ENCODE results near the gene FANCG.

- TF ChIP-seq EP300 (IDR thresholded peaks at IDR 0.05), result no peak
- TF ChIP-seq CTCF (IDR thresholded peaks at IDR 0.05), result no peak
- peak; percentile 77 to 84 for TF ChIP-seq POLR2AphosphoS5 (IDR thresholded peaks at IDR 0.05)
- TF ChIP-seq POLR2A (IDR thresholded peaks at IDR 0.05; ENCODE audit: low read depth), result peak; percentile 60
Measured at GRCh38 chr9:35111001-35111933, 31.5 kb upstream of the FANCG start.
